Measurements from ENCODE around the gene RNF5. TPM values are rescaled to one million over a fixed set of nuclear protein-coding genes. Genes with fewer than 3 reads are reported as not detected.

RNF5 gene
- total and polyA plus RNA-seq, 9 of the 15 experiments (the other 6 are each of a cell fraction or from before 2014, with no cell fraction given): 62.2 to 245 (median 129) TPM

DNA sequence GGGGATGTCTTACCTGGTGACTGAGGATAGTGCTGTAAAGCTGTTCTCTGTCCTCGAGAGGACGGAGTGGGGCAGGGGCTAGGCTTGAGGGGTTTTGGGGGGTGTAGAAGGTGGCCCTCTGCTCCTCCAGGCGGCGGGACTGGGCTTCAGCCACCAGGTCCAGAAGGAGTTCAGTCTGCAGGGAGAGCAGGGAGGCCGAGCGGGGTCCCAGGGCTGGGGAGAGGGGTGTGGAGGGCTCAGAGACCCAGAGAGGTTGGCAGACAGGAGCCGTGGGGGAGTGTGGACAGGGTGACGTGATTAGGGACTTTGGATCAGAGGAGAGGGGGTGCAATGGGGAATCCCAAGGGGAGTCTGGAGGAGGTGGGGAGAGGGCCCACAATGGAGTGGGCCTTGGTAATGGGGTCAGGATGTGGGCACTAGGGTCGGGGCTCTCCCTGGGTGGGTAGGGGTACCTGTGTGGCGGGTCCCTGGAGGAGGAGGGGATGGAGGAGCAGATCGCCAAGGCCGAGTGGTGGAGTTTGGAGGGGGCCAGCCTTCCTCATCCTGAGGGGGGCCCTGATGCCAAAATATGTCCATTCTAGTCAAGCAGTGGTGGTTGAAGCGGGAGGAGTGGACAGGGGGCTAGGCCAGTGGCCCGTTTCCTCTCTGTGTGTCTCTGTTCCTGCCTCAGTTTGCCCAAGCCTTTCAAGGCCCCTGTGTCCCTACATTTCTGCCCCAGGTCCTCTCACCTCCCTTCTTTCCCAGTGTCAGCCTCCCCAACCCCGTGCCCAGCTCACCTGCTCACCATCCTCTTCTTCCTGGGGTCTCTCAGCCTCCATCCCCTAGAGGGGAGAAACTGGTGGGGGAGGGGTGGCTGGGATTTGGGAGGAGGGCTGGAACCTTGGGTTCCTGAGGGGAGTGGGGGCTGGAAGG, 13.7 kb downstream of the RNF5 start:
- peak overlapping the region; percentile 93 for H3K27ac ChIP-seq (ENCODE audit: extremely low read depth, low read depth, low read length)
- ATAC-seq: no peak
- peak overlapping the region; percentile 85 to 93 for H3K9ac ChIP-seq (ENCODE audit: insufficient read depth in 1 of 2, low read depth in 2 of 2, low read length in 2 of 2)
- intact Hi-C loops (cut with micrococcal nuclease) (loop anchor here (10.0 kb wide), 1 partner anchor 287 kb away; the partner anchor contains the start of gene ZBTB12), in situ Hi-C loops (cut with MboI) (no loop called here)
- POLR2A ChIA-PET: interaction anchor here (0.6 to 1.9 kb wide), 9 partner anchors 9 to 630 kb away, joined by 3 to 7 read pairs (median 3); partner anchors contain the start of genes BAG6 and FKBPL
- no peaks in the 10 kb centered on the region for H3K9me1 ChIP-seq (ENCODE audit: control insufficient read depth, insufficient read depth, low read length)
- peak overlapping the region; percentile 57; the same call in 1 of the 2 replicates for H2AFZ ChIP-seq (ENCODE audit: low read depth, low read length)
- peaks cover 64% of the 10 kb centered on the region for H3K79me2 ChIP-seq (ENCODE audit: control insufficient read depth, insufficient read depth, low read length)
- no peaks in the 10 kb centered on the region for H4K20me1 ChIP-seq (replicated peaks; ENCODE audit: control insufficient read depth, insufficient read depth, low read length)
- peak overlapping the region; percentile 79 for H3K4me3 ChIP-seq
- no peaks in the 10 kb centered on the region for H3K9me3 ChIP-seq (replicated peaks; ENCODE audit: control insufficient read depth, insufficient read depth, low read depth, low read length)
- WGBS (ENCODE audit: insufficient coverage, low coverage, missing lambda C conversion rate): 55% methylated on average over 15 of the region's 15 CpGs
- H3K36me3 ChIP-seq (ENCODE audit: control insufficient read depth, insufficient read depth, low read length): peaks cover 21% of the 10 kb centered on the region; the same call in 2 of the 3 replicates
- H3K4me2 ChIP-seq (ENCODE audit: insufficient read depth, low read length): peak overlapping the region; percentile 96
- no TSS peak for BruUV-seq (replicated peaks)
- no peak for DNase-seq (ENCODE audit: extremely low read depth in 1 of 4, low spot score in 3 of 4)
- H3K27me3 ChIP-seq (ENCODE audit: control insufficient read depth in 2 of 2, insufficient read depth in 2 of 2, low read length in 2 of 2): no peaks in the 10 kb centered on the region
- no peak for FAIRE-seq
- CTCF ChIA-PET (ENCODE audit: low intra/inter-chr PET ratio): no interaction called here
- H3K4me1 ChIP-seq (replicated peaks in 1 of 2; ENCODE audit: control insufficient read depth in 2 of 2, insufficient read depth in 2 of 2, low read length in 2 of 2): peaks cover 70 to 77% of the 10 kb centered on the region in 2 experiments
- TF ChIP-seq, protein P1, sequence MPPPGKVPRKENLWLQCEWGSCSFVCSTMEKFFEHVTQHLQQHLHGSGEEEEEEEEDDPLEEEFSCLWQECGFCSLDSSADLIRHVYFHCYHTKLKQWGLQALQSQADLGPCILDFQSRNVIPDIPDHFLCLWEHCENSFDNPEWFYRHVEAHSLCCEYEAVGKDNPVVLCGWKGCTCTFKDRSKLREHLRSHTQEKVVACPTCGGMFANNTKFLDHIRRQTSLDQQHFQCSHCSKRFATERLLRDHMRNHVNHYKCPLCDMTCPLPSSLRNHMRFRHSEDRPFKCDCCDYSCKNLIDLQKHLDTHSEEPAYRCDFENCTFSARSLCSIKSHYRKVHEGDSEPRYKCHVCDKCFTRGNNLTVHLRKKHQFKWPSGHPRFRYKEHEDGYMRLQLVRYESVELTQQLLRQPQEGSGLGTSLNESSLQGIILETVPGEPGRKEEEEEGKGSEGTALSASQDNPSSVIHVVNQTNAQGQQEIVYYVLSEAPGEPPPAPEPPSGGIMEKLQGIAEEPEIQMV (tag; conservative IDR thresholded peaks at IDR 0.05; ENCODE audit: low read depth): 0 out of 2 replicates have a peak, but pooled peaks have one; percentile 20
- TF ChIP-seq, protein P2, sequence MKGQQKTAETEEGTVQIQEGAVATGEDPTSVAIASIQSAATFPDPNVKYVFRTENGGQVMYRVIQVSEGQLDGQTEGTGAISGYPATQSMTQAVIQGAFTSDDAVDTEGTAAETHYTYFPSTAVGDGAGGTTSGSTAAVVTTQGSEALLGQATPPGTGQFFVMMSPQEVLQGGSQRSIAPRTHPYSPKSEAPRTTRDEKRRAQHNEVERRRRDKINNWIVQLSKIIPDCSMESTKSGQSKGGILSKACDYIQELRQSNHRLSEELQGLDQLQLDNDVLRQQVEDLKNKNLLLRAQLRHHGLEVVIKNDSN (CRISPR knock-in tag; IDR thresholded peaks at IDR 0.05): no peak
- TF ChIP-seq ZBTB7A (IDR thresholded peaks at IDR 0.05; ENCODE audit: borderline replicate concordance, control insufficient read depth, low read depth, low read length) (peak; percentile 58; the same call in 1 of the 2 replicates), HDAC1 (IDR thresholded peaks at IDR 0.05) (peak in 1 of 2 experiments; percentile 27; a peak in 1 of 4 replicates), SMARCE1 (IDR thresholded peaks at IDR 0.05) (no peak), ZNF740 (CRISPR knock-in tag; IDR thresholded peaks at IDR 0.05) (peak; percentile 38; the same call in 1 of the 2 replicates), ZNF740 (tag; IDR thresholded peaks at IDR 0.05) (no peak; a peak in 1 of 4 replicates), RBFOX2 (IDR thresholded peaks at IDR 0.05; ENCODE audit: low read depth, low read length) (peak; percentile 62), RNF2 (IDR thresholded peaks at IDR 0.05) (no peak), NFRKB (IDR thresholded peaks at IDR 0.05; ENCODE audit: low read depth) (peak; percentile 84; the same call in 1 of the 2 replicates), DMBX1 (CRISPR knock-in tag; IDR thresholded peaks at IDR 0.05; ENCODE audit: borderline replicate concordance) (peak; percentile 37; the same call in 1 of the 2 replicates), RFX5 (IDR thresholded peaks at IDR 0.05; ENCODE audit: low read depth, low read length) (no peak), NELFE (IDR thresholded peaks at IDR 0.05; ENCODE audit: insufficient read depth, insufficient read length) (no peak)
- TF ChIP-seq, protein P3, sequence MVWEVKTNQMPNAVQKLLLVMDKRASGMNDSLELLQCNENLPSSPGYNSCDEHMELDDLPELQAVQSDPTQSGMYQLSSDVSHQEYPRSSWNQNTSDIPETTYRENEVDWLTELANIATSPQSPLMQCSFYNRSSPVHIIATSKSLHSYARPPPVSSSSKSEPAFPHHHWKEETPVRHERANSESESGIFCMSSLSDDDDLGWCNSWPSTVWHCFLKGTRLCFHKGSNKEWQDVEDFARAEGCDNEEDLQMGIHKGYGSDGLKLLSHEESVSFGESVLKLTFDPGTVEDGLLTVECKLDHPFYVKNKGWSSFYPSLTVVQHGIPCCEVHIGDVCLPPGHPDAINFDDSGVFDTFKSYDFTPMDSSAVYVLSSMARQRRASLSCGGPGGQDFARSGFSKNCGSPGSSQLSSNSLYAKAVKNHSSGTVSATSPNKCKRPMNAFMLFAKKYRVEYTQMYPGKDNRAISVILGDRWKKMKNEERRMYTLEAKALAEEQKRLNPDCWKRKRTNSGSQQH (CRISPR knock-in tag; IDR thresholded peaks at IDR 0.05): 0 out of 2 replicates have a peak, but pooled peaks have one; percentile 12

Measured in K562 (cell line).